Chondrocyte (in vitro differentiated cells): ENCODE data around the gene ZNF483. TPM values are rescaled to one million over a fixed set of nuclear protein-coding genes. Genes with fewer than 3 reads are reported as not detected.
"Not testable (repeated sequence)": the region's sequence is repeated elsewhere in the genome, so short reads cannot be mapped to it uniquely, and the experiment has no call there.

ENCODE experiments used
- DNase-seq: peaks from one replicate; pipeline ENCODE4 v3.0.0; 2021; ENCODE audit warnings: mixed read lengths, low spot score
- H3K27ac Mint-ChIP-seq: one replicate; pipeline ENCODE4 v1.8.0; 2021; ENCODE audit warnings: mild to moderate bottlenecking, moderate library complexity, mixed read lengths; ENCODE audit not compliant: unreplicated experiment
- H3K27me3 Mint-ChIP-seq: 2 replicates; pipeline ENCODE4 v1.8.0; 2021; ENCODE audit warnings: low read depth, mixed read lengths
- H3K36me3 Mint-ChIP-seq: 2 replicates; pipeline ENCODE4 v1.8.0; 2021; ENCODE audit warnings: low read depth, mixed read lengths
- H3K4me1 Mint-ChIP-seq: 2 replicates; pipeline ENCODE4 v1.8.0; 2021; ENCODE audit warnings: low read depth, mild to moderate bottlenecking, mixed read lengths
- H3K4me3 Mint-ChIP-seq: one replicate; pipeline ENCODE4 v1.8.0; 2021; ENCODE audit warnings: mild to moderate bottlenecking, moderate library complexity, mixed read lengths; ENCODE audit not compliant: unreplicated experiment
- H3K9me3 Mint-ChIP-seq: 2 replicates; pipeline ENCODE4 v1.8.0; 2021; ENCODE audit warnings: low read depth, mixed read lengths
- total RNA-seq: library from RNA; stranded (reverse); gene quantifications from 3 replicates; pipeline ENCODE4 v1.2.1, GENCODE V29; 2021
- TF ChIP-seq, protein P1 (sequence below): fragments of 200-600 bp; sonication (generic); IDR thresholded peaks from 2 replicates; pipeline ENCODE4 v1.5.0; 2021; ENCODE audit warnings: antibody characterized with exemption, mild to moderate bottlenecking, moderate library complexity

Gene ZNF483
- total RNA-seq, 1 donor from 2014 or later, result 2.4 TPM

DNA sequence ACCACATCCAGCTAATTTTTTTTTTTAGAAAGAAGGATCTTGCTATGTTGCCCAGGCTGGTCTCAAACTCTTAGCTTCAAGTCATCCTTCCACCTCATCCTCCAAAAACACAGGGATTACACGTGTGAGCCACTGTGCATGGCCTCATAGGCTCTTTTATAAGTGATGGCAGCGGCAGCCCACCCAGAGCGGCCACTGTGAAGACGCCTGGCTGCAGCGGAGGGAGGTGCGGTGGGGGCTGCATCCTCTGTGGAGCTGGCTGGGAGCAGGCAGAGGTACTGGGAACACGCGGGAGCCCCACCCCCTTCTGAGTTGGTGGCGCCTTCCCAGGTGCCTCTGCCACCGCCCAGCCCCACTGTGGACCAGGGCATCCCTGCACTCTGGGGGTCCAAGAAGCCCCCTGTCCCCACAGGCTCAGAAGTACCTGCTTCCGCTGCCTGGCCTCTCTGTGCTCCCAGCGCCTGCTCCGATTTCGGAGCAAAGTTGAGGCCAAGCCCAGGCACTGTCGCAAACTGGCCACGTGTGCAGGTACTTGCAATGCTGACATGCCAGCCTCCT is 23.9 kb upstream of the ZNF483 start:
- DNase-seq, result no peak
- TF ChIP-seq, protein P1, sequence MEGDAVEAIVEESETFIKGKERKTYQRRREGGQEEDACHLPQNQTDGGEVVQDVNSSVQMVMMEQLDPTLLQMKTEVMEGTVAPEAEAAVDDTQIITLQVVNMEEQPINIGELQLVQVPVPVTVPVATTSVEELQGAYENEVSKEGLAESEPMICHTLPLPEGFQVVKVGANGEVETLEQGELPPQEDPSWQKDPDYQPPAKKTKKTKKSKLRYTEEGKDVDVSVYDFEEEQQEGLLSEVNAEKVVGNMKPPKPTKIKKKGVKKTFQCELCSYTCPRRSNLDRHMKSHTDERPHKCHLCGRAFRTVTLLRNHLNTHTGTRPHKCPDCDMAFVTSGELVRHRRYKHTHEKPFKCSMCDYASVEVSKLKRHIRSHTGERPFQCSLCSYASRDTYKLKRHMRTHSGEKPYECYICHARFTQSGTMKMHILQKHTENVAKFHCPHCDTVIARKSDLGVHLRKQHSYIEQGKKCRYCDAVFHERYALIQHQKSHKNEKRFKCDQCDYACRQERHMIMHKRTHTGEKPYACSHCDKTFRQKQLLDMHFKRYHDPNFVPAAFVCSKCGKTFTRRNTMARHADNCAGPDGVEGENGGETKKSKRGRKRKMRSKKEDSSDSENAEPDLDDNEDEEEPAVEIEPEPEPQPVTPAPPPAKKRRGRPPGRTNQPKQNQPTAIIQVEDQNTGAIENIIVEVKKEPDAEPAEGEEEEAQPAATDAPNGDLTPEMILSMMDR, result no peak
- no peaks in the 10 kb centered on the region for H3K9me3 Mint-ChIP-seq
- no peaks in the 10 kb centered on the region for H3K27me3 Mint-ChIP-seq
- no peak overlapping the region for H3K27ac Mint-ChIP-seq
- no peak overlapping the region for H3K4me3 Mint-ChIP-seq
- no peaks in the 10 kb centered on the region for H3K36me3 Mint-ChIP-seq
- peaks cover 3% of the 10 kb centered on the region for H3K4me1 Mint-ChIP-seq

GRCh38 chr9:111501648-111502047 is 23.3 kb upstream of the ZNF483 start:
- no peaks in the 10 kb centered on the region for H3K9me3 Mint-ChIP-seq
- H3K36me3 Mint-ChIP-seq, result no peaks in the 10 kb centered on the region
- H3K27ac Mint-ChIP-seq, result no peak overlapping the region
- H3K27me3 Mint-ChIP-seq, result no peaks in the 10 kb centered on the region
- H3K4me3 Mint-ChIP-seq, result no peak overlapping the region
- no peak for DNase-seq
- TF ChIP-seq, protein P1, result no peak
- H3K4me1 Mint-ChIP-seq, result peaks cover 3% of the 10 kb centered on the region

DNA sequence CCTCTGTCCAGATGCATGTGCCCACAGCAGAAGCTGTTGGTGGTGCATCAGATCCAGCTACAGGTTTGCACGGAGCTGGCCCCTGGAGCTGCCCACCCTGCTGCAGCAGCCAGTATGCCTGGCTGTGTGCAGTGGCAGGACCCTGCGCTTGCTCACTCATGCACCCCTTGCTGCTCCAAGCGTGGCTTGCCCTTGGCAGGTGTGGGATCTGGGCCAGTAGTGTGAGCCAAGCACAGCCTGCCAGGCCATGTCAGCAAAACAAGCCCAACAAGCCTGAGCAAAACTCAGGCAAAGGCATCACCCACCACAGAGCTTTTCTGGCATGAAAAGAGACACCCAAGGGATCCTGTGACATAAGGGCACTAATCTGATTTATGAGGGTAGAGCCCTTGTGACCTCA is 22.5 kb upstream of the ZNF483 start:
- Mint-ChIP-seq H3K4me3 (no peak overlapping the region), H3K9me3 (no peaks in the 10 kb centered on the region), H3K36me3 (no peaks in the 10 kb centered on the region), H3K4me1 (peaks cover 3% of the 10 kb centered on the region), H3K27me3 (no peaks in the 10 kb centered on the region), H3K27ac (no peak overlapping the region)
- no peak for DNase-seq
- TF ChIP-seq, protein P1, result no peak

DNA sequence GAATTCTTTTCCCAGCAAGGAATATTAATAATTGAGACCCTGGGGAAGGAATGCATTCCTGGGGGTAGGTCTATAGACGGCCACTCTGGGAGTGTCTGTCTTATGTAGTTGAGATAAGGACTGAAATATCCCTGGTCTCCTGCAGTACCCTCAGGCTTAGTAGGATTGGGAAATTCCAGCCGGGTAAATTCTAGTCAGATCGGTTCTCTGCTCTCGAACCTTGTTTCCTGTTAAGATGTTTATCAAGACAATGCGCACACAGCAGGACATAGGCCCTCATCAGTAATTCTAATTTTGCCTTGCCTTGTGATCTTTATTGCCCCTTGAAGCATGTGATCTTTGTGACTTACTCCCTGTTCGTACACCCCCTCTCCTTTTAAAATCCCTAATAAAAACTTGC is 13.4 kb upstream of the ZNF483 start:
- not testable (repeated sequence) for DNase-seq, H3K4me3 Mint-ChIP-seq, H3K27me3 Mint-ChIP-seq, H3K9me3 Mint-ChIP-seq, H3K36me3 Mint-ChIP-seq, H3K27ac Mint-ChIP-seq, H3K4me1 Mint-ChIP-seq

DNA sequence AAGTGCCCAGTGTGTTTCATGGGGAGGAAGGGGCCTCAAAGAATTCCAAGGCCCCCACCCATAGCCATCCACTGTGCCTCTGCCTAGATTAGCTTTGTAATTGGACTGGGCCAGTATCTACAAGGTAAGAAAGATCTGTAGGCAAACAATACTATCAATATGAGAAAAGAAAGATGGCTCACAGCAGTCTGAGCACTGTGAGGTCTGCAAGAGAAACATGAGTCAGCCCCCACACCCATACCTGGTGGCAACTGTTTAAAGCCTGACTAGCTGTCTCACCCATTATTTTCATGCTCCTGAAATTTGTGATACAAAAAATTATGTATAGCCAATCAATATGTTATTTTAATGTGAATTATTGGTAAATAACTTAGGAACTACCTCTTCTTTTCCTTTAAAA is 10.0 kb upstream of the ZNF483 start:
- Mint-ChIP-seq H3K9me3 (peaks cover 6% of the 10 kb centered on the region), H3K4me1 (no peaks in the 10 kb centered on the region), H3K27ac (no peak overlapping the region), H3K36me3 (peaks cover 2% of the 10 kb centered on the region), H3K27me3 (no peaks in the 10 kb centered on the region), H3K4me3 (no peak overlapping the region)
- TF ChIP-seq, protein P1, result no peak
- DNase-seq, result no peak

- TF ChIP-seq, protein P1, result no peak
- Mint-ChIP-seq H3K27ac (no peak overlapping the region), H3K36me3 (peaks cover 2% of the 10 kb centered on the region), H3K4me1 (no peaks in the 10 kb centered on the region), H3K4me3 (no peak overlapping the region), H3K9me3 (peaks cover 3% of the 10 kb centered on the region), H3K27me3 (peaks cover 4% of the 10 kb centered on the region)
- no peak for DNase-seq
Observed at GRCh38 chr9:111516061-111516465, 8.9 kb upstream of the ZNF483 start.
